ENCODE measurements around the gene BCAS3.

The BCAS3 gene

GRCh38 chr17:61382796-61383688 is 705.4 kb downstream of the BCAS3 start:
- no peak for DNase-seq (ENCODE audit: low read depth in 2 of 2)

GRCh38 chr17:61383689-61384201 is 706.1 kb downstream of the BCAS3 start:
- no peak for DNase-seq (ENCODE audit: low read depth in 2 of 2)

GRCh38 chr17:61384354-61384691 is 706.7 kb downstream of the BCAS3 start:
- no peak for DNase-seq (ENCODE audit: low read depth in 2 of 2)

GRCh38 chr17:61384692-61385576 is 707.3 kb downstream of the BCAS3 start:
- no peak for DNase-seq (ENCODE audit: low read depth in 2 of 2)

GRCh38 chr17:61385577-61386236 is 708.1 kb downstream of the BCAS3 start:
- DNase-seq (ENCODE audit: low read depth in 2 of 2): no peak

- DNase-seq (ENCODE audit: low read depth in 2 of 2): no peak
These were observed 708.6 kb downstream of the BCAS3 start for GRCh38 chr17:61386251-61386650.

- no peak for DNase-seq (ENCODE audit: low read depth in 2 of 2)
These were observed 709.4 kb downstream of the BCAS3 start for GRCh38 chr17:61387011-61387410.

- no peak for DNase-seq (ENCODE audit: low read depth in 2 of 2)
These were observed 710.1 kb downstream of the BCAS3 start for GRCh38 chr17:61387511-61388305.

GRCh38 chr17:61388561-61389356 is 711.1 kb downstream of the BCAS3 start:
- no peak for DNase-seq (ENCODE audit: low read depth in 2 of 2)

- DNase-seq (ENCODE audit: low read depth in 2 of 2): no peak
These were observed 712.2 kb downstream of the BCAS3 start for GRCh38 chr17:61389670-61390478.

- no peak for DNase-seq (ENCODE audit: low read depth in 2 of 2)
These were observed 712.8 kb downstream of the BCAS3 start for GRCh38 chr17:61390479-61390791.

GRCh38 chr17:61391595-61392291 is 714.1 kb downstream of the BCAS3 start:
- DNase-seq (ENCODE audit: low read depth in 2 of 2): no peak

- no peak for DNase-seq (ENCODE audit: low read depth in 2 of 2)
These were observed 715.0 kb downstream of the BCAS3 start for GRCh38 chr17:61392679-61393078.

GRCh38 chr17:61393550-61393903 is 715.9 kb downstream of the BCAS3 start:
- DNase-seq (ENCODE audit: low read depth in 2 of 2): no peak

- DNase-seq (ENCODE audit: low read depth in 2 of 2): no peak
These were observed 716.4 kb downstream of the BCAS3 start for GRCh38 chr17:61393904-61394629.

GRCh38 chr17:61394630-61395408 is 717.2 kb downstream of the BCAS3 start:
- DNase-seq (ENCODE audit: low read depth in 2 of 2): no peak

GRCh38 chr17:61395409-61395982 is 717.8 kb downstream of the BCAS3 start:
- no peak for DNase-seq (ENCODE audit: low read depth in 2 of 2)

All from stimulated activated CD4-positive, alpha-beta T cell treated with anti-CD3 and anti-CD28 coated beads, Interleukin-15, amount 100 ng/mL, for 48 hours (primary cell).